Vagina (tissue), 2 donors: Measurements from ENCODE around the gene ARHGAP31.

Experiments
- POLR2A ChIP-seq, 2 donors: fragments of 450-650 bp; IDR thresholded peaks; one replicate each; pipeline ENCODE4 v1.6.1; 2017; ENCODE audit warnings: antibody characterized with exemption in 2 of 2, mild to moderate bottlenecking in 2 of 2, moderate library complexity in 2 of 2
- POLR2AphosphoS5 ChIP-seq, 2 donors: sonication (generic); formaldehyde crosslinking; IDR thresholded peaks; one replicate each; pipeline ENCODE4 v1.9.0; 2017; ENCODE audit warnings: antibody characterized with exemption in 2 of 2, mild to moderate bottlenecking in 2 of 2, low read depth in 1 of 2; ENCODE audit not compliant: insufficient read depth in 1 of 2
- TF ChIP-seq, protein P1 (sequence below), 3 experiments: fragments of 450-650 bp in 2 of 3; fragments of 200-600 bp in 1 of 3; sonication (generic) in 1 of 3; IDR thresholded peaks; one replicate each; pipeline ENCODE4 v1.5.1; 2017 to 2019; ENCODE audit warnings: antibody characterized with exemption in 3 of 3, mild to moderate bottlenecking in 2 of 3, moderate library complexity in 2 of 3

DNA sequence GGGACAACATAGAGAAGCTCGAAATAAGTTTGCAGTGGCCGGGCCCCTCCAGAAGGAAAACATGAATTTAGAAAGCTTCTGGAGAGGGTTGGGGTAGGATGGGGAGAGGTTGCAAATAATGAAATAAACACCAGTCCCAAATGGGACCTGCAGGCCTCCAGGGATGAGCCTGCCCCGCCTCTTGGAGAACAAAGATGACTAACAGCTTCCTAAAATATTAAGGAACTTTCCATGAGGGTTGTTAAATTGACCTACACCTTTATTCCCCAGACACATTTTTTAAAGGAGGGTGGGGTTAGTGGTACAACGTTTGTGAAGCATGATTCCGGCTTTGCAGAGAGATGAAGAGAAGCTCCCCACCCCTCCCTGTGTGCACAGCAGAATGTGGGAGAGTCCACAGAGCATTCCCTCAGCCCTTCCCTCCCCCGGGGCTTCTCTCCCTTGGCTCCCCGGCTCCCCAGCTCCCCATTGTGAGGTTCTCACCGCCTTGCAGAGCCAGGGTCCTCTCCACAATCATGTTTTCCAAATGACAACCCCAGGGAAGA lies 84.1 kb downstream of the ARHGAP31 start:
- TF ChIP-seq POLR2A (IDR thresholded peaks at IDR 0.05) (no peak), POLR2AphosphoS5 (IDR thresholded peaks at IDR 0.05; ENCODE audit: insufficient read depth in 1 of 2, low read depth in 1 of 2) (no peak)
- TF ChIP-seq, protein P1, sequence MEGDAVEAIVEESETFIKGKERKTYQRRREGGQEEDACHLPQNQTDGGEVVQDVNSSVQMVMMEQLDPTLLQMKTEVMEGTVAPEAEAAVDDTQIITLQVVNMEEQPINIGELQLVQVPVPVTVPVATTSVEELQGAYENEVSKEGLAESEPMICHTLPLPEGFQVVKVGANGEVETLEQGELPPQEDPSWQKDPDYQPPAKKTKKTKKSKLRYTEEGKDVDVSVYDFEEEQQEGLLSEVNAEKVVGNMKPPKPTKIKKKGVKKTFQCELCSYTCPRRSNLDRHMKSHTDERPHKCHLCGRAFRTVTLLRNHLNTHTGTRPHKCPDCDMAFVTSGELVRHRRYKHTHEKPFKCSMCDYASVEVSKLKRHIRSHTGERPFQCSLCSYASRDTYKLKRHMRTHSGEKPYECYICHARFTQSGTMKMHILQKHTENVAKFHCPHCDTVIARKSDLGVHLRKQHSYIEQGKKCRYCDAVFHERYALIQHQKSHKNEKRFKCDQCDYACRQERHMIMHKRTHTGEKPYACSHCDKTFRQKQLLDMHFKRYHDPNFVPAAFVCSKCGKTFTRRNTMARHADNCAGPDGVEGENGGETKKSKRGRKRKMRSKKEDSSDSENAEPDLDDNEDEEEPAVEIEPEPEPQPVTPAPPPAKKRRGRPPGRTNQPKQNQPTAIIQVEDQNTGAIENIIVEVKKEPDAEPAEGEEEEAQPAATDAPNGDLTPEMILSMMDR (IDR thresholded peaks at IDR 0.05): no peak
